NCI-H2196 (cell line): ENCODE results near the gene FAM163A.
"Not testable (repeated sequence)": the region's sequence is repeated elsewhere in the genome, so short reads cannot be mapped to it uniquely, and the experiment has no call there.

ENCODE experiments used
- DNase-seq: peaks from one replicate; lab custom pipeline; 2025; ENCODE audit not compliant: unreplicated experiment; lab: John Stamatoyannopoulos, UW

Gene FAM163A

GRCh38 chr1:179788259-179788658 is 45.2 kb downstream of the FAM163A start:
- DNase-seq: no peak

GRCh38 chr1:179793281-179793680 is 50.2 kb downstream of the FAM163A start:
- DNase-seq: no peak

- DNase-seq: no peak
Observed at GRCh38 chr1:179794146-179794545, 51.1 kb downstream of the FAM163A start.

GRCh38 chr1:179794669-179795068 is 51.6 kb downstream of the FAM163A start:
- no peak for DNase-seq

- DNase-seq: no peak
Observed at GRCh38 chr1:179798213-179798863, 55.2 kb downstream of the FAM163A start.

- DNase-seq: no peak
Observed at GRCh38 chr1:179798864-179799516, 55.9 kb downstream of the FAM163A start.

- DNase-seq: no peak
Observed at GRCh38 chr1:179800481-179800880, 57.4 kb downstream of the FAM163A start.

- no peak for DNase-seq
Observed at GRCh38 chr1:179803104-179803503, 60.0 kb downstream of the FAM163A start.

- DNase-seq: no peak
Observed at GRCh38 chr1:179803918-179804317, 60.8 kb downstream of the FAM163A start.

- DNase-seq: not testable (repeated sequence)
Observed at GRCh38 chr1:179804417-179804816, 61.3 kb downstream of the FAM163A start.

GRCh38 chr1:179805291-179806195 is 62.5 kb downstream of the FAM163A start:
- DNase-seq: no peak

GRCh38 chr1:179806333-179806732 is 63.2 kb downstream of the FAM163A start:
- DNase-seq: no peak

- no peak for DNase-seq
Observed at GRCh38 chr1:179807291-179807690, 64.2 kb downstream of the FAM163A start.

GRCh38 chr1:179807691-179808485 is 64.8 kb downstream of the FAM163A start:
- DNase-seq: no peak

- DNase-seq: no peak
Observed at GRCh38 chr1:179808503-179808902, 65.4 kb downstream of the FAM163A start.

GRCh38 chr1:179809506-179810366 is 66.6 kb downstream of the FAM163A start:
- DNase-seq: peak; percentile 63

GRCh38 chr1:179810367-179810715 is 67.2 kb downstream of the FAM163A start:
- DNase-seq: no peak

- no peak for DNase-seq
Observed at GRCh38 chr1:179812501-179813292, 69.6 kb downstream of the FAM163A start.
